SIG-M5 treated with dmso at 0.1 percent for 504 hours (cell line): ENCODE data around the gene ANKDD1A.
A peak's percentile ranks its signal among the peaks of the same experiment; 100 is the strongest.

ENCODE experiments used
- DNase-seq: peaks from one replicate; lab custom pipeline; 2025; ENCODE audit not compliant: unreplicated experiment; lab: John Stamatoyannopoulos, UW

The ANKDD1A gene

GRCh38 chr15:64895285-64896065 is 16.2 kb upstream of the ANKDD1A start:
- peak; percentile 86 for DNase-seq

- DNase-seq: no peak
Measured at GRCh38 chr15:64896371-64897069, 15.2 kb upstream of the ANKDD1A start.

- DNase-seq: no peak
Measured at GRCh38 chr15:64897345-64897985, 14.2 kb upstream of the ANKDD1A start.

- no peak for DNase-seq
Measured at GRCh38 chr15:64898406-64898805, 13.3 kb upstream of the ANKDD1A start.

GRCh38 chr15:64901141-64901540 is 10.6 kb upstream of the ANKDD1A start:
- no peak for DNase-seq

- DNase-seq: no peak
Measured at GRCh38 chr15:64901914-64902313, 9.8 kb upstream of the ANKDD1A start.

- no peak for DNase-seq
Measured at GRCh38 chr15:64902863-64903262, 8.8 kb upstream of the ANKDD1A start.

- no peak for DNase-seq
Measured at GRCh38 chr15:64903326-64903950, 8.3 kb upstream of the ANKDD1A start.

- DNase-seq: no peak
Measured at GRCh38 chr15:64904189-64904588, 7.5 kb upstream of the ANKDD1A start.

- peak; percentile 54 for DNase-seq
Measured at GRCh38 chr15:64905119-64905831, 6.4 kb upstream of the ANKDD1A start.

GRCh38 chr15:64905941-64906340 is 5.8 kb upstream of the ANKDD1A start:
- DNase-seq: no peak

- DNase-seq: no peak
Measured at GRCh38 chr15:64906402-64906801, 5.3 kb upstream of the ANKDD1A start.

GRCh38 chr15:64907991-64908390 is 3.7 kb upstream of the ANKDD1A start:
- DNase-seq: no peak

GRCh38 chr15:64909546-64909945 is 2.2 kb upstream of the ANKDD1A start:
- no peak for DNase-seq

- no peak for DNase-seq
Measured at GRCh38 chr15:64912379-64913325, 950 bp downstream of the ANKDD1A start.

GRCh38 chr15:64915518-64916227 is 4.0 kb downstream of the ANKDD1A start:
- DNase-seq: no peak

GRCh38 chr15:64916365-64916764 is 4.7 kb downstream of the ANKDD1A start:
- no peak for DNase-seq

GRCh38 chr15:64917211-64917610 is 5.5 kb downstream of the ANKDD1A start:
- DNase-seq: no peak

- no peak for DNase-seq
Measured at GRCh38 chr15:64919721-64920120, 8.0 kb downstream of the ANKDD1A start.
